ENCODE measurements around the gene NDUFS6.

GRCh38 chr5:1779021-1779680 is 22.1 kb upstream of the NDUFS6 start:
- TF ChIP-seq POLR2A (IDR thresholded peaks at IDR 0.05; ENCODE audit: control extremely low read depth in 1 of 2, low read depth in 2 of 2, low read length in 2 of 2) (no peak), CTCF (IDR thresholded peaks at IDR 0.05; ENCODE audit: control extremely low read depth in 1 of 3, insufficient read depth in 1 of 3, low read depth in 1 of 3, low read length in 3 of 3) (no peak), MAFK (IDR thresholded peaks at IDR 0.05; ENCODE audit: low read depth, low read length) (no peak), SP1 (IDR thresholded peaks at IDR 0.05; ENCODE audit: low read depth, low read length) (no peak), POLR2AphosphoS5 (IDR thresholded peaks at IDR 0.05; ENCODE audit: low read depth, low read length) (no peak), ZNF274 (IDR thresholded peaks at IDR 0.05; ENCODE audit: borderline replicate concordance, extremely low read depth, low read length) (no peak), CBX8 (IDR thresholded peaks at IDR 0.05; ENCODE audit: borderline replicate concordance, low read depth, low read length) (no peak), EZH2 (IDR thresholded peaks at IDR 0.05; ENCODE audit: low read depth, low read length, severe bottlenecking) (no peak), TBP (IDR thresholded peaks at IDR 0.05; ENCODE audit: low read depth, low read length) (no peak), TEAD4 (IDR thresholded peaks at IDR 0.05; ENCODE audit: low read depth, low read length) (no peak)
